GM18909 (cell line): ENCODE results near the gene PDE6C.

Source experiments
- ATAC-seq: cut with Tn5 transposase; IDR thresholded peaks from one replicate; pipeline ENCODE4 v1.9.1; 2021; ENCODE audit warnings: mild to moderate bottlenecking; ENCODE audit not compliant: unreplicated experiment, poor library complexity

The PDE6C gene

DNA sequence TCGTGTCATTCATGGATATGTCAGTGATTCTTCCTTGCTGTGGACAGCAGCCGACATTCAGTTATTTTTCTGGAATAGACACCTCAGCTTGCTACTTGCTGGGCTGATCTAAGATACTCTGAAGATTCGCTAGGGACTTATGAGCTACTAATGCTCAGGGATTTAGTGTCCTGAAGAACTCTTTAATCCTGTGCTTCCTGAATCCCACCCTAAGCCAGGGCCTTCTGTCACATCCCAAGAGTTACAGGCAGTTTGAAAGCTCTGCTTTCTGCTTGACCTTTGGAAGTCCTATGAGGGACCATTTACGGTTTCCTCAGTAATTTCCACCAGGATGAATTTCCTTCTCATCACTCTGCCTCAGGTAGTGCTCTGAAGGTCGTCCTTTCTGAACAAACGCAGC lies at the start of gene PDE6C:
Gene PDE6C, plus strand, starts transcription at position 227 of the 400 bp plus-strand sequence. CDS start 189 bp downstream, outside the sequence.
- no peak for ATAC-seq

DNA sequence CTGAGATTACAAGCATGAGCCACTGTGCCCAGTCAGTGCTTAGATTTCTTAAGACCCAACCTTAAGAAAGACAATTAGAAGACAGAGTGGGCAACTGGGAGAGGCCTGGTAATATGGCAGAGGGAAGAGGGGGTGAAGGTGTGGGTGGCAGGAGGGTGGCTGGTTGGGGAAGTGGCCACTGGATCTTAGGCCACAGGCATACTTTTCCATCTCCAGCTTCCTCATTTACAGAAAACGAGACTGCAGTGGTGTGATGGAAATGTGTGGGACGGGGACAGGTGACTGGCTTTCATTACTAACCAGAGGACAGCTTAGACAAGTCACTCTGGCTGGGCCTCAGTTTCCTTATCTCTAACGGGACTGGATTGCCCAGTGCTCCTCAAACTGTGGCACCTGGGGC lies 46.9 kb upstream of the PDE6C start:
- no peak for ATAC-seq

DNA sequence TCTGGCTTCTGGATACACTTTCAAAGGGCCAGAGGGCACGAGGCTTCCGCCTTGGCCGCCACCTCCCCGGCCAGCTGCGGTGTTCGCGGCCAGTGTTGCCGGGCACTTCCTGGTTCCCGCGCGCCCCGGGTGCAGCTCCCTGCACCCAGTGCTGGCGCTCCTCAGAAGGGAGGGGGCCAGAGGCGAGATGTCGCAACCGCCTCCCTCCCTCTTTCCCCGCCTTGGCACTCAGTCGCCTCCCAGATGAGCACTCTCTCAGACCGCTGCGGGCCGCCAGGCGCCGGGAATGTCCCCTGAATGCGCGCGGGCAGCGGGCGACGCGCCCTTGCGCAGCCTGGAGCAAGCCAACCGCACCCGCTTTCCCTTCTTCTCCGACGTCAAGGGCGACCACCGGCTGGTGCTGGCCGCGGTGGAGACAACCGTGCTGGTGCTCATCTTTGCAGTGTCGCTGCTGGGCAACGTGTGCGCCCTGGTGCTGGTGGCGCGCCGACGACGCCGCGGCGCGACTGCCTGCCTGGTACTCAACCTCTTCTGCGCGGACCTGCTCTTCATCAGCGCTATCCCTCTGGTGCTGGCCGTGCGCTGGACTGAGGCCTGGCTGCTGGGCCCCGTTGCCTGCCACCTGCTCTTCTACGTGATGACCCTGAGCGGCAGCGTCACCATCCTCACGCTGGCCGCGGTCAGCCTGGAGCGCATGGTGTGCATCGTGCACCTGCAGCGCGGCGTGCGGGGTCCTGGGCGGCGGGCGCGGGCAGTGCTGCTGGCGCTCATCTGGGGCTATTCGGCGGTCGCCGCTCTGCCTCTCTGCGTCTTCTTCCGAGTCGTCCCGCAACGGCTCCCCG lies 45.7 kb upstream of the PDE6C start, which contains the start of gene FFAR4:
Gene FFAR4, plus strand, starts transcription at position 231 of the 842 bp plus-strand sequence. Its CDS starts 56 bp downstream, at position 287.
- no peak for ATAC-seq

DNA sequence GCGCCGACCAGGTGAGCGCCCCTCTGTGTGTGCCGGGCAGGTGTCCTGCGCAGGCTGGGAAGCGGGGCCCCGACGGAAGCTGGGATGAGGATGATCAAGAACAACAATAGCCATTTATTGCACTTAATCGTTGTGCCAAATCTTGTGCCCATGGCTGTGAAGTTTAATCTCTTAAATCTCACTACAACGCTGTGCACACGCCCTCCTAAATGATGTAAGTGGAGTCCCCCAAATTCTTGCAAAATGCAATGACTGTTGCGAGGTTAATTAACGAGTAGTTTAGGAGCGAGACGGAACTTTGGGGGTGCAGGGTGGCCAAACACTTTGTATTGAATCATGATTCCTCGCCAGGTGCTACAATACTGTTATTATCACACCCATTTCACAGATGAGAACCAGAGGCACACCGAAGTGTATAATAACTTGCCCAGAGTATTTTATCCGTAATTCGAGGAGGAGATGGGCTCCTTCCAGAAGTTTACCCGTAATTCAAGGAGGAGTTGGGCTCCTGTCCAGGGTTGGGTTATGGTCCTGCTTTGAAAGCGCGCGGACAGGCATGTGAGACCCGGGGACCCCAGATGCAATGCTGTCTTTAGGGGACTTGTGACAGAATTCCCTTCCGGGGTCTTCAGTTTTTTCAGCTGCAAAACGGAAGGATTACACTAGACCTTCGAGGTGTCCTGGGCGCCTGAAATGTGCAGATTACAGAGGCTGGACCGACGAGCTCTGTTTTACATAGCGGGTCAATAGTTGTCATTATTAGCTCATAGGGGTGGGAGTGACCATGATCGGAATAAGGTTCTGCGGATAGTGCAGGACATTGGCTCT lies 44.8 kb upstream of the PDE6C start:
- no peak for ATAC-seq

DNA sequence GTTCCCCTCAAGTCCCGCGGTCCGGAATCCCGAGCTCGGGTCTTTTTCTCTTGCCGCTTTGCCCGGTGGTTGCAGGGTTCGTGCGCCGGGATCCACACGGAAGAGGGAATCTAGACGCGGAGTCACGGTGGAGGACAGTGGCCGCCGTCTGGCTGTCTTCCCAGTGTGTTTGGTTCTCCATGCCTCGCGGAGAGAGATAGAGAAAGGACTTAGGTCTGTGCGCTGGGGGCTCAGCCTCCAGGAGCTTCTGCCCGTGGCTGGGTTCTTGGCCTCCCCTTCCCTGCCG lies 44.3 kb upstream of the PDE6C start:
- no peak for ATAC-seq

DNA sequence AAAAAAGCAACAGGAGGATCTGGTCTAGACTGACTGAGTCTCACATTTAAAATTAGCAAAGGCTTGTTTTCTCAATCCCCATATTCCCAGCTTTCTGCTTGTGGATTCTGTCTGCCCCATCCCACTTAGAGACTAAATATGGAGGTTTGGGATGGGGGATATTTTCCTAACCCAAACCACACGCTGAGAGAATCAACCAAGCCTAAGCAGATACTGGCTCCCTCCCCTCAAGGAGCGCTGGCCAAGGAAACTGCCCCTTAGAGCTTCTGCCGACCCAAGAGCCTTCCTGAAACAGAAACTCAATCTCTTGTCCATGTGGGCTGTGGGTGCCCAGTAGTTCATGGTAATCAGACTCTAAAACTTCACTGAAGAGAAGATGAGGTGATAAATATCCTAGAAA lies 42.0 kb upstream of the PDE6C start:
- ATAC-seq: no peak

DNA sequence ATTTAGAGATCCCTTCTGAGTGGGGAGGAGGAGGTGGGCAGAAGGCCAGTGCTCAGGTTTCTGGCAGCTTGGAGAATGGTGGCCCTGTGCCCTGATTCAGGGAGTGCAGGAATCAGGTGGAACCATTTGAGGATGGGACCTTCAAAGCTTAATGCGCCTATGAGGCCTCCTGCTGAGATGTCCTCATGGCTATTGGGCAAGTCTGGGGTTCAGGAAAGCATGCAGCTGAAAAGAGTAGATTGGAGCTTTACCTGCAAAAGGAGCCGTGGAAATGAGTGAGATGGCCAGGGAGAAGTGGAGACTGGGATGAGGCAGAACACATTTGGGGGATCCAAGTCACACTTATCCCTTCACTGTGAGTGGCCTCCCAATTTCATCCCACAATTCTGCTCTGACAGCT lies 39.7 kb upstream of the PDE6C start:
- ATAC-seq: no peak

DNA sequence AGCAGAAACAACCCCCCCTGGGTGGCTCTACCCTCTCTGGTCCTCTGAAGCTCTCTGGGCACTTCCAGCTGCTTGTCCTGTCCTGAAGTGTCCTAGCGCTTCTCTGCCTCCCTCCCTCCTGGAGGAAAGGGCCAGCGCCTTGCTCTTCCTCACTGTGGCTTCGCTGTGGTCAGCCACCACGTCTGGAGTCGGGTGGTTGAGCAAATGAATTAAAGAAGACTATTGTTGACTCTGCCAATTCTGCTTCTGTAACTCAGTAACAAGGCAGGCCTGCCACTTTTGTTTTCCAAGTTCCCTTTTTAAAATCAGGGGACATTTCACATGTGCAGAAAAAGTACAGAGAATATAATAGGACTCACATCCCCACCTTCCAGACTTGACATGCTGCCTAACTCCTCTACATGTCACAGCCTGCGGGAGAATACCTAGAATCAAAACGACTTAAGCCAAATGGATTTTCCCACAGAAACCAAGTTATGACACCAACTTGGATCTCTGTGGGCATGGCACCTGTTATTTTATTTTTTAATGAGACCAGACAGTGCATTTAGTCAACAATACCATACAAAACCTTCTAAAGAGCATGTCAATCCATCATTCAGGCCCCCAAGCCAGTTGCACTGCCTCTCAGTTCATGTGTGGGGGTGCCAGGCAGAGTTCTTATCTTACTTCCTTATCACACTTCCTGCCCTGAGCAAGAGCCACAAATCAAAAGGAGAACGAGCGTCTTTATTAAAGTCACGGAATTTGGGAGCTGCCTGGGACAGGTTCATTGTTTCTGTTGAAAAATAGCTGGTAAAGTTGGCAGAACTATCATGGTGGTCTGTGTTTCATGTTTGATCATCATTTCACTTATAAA lies 39.1 kb upstream of the PDE6C start:
- ATAC-seq: no peak

DNA sequence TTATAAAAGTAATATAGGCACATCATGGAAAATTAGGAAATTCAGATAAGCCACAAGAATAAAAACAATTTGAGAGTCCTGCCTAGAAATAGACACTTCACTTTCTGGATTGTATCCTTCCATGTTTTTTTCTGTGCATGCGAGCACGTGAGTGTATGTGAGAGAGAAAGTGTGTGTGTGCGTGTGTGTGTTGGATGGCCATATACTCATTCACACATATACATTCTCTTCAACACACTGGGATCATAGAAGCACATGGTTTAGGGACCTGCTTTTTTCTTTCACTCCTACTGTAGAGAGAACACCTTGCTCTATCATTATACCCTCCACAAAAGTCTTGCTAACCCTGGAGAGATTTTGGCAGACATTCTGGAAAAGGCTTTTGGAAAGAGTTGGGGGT lies 38.4 kb upstream of the PDE6C start:
- ATAC-seq: no peak

DNA sequence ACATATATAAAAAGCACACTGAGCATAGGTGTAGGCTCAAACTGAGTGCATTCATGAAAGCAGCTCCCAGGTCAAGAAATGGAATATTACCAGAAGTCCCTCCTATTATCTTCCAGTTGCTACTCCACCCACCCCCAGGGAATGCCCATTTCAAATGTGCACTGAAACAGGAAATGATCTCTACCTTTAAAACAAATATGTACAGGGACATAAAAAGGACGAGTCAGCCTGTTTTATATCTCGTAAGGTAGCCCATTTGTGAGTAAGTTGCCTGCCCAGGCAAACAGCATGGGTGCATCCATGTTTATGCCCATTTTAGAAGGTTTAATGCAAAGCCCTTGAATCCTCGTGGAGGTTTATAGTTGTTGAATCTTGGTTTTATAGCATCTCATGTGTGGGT lies 35.4 kb upstream of the PDE6C start:
- ATAC-seq: no peak

DNA sequence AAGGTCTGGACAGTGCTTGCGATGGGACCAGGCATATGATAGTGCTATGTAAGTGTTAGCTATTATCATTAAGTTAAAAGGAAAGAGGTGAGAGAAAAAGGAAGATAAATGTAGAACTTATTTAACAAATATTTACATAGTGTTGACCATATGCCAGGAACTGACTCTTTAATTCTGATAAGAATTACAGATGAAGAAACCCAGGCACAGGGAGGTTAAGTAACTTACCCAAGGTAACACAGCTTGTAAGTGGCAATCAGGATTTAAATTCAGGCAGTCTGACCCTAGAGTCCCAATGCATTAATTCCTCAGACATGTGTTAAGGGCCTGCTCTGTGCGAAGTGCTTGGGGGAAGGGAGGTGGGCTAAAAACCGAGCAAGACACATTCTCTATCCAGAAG lies 34.8 kb upstream of the PDE6C start:
- ATAC-seq: no peak

DNA sequence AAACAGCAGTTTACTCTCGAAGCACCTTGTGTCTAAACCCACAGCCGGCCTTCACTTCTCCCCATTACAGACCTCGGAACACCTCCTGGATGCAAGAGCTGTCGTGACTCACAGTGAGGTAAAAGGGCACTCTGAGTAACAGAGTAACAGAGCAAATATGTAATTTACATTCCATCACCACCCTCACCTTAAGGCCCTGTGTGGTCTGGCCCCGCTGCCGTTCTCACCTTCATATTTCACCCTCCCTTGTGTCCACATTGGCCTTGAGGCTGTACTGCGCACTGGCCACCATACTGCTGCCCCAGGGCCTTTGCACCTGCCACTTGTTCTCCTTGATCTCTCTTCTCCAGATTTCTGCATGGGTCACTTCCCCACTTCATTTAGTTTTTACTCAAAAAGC lies 33.2 kb upstream of the PDE6C start:
- no peak for ATAC-seq

DNA sequence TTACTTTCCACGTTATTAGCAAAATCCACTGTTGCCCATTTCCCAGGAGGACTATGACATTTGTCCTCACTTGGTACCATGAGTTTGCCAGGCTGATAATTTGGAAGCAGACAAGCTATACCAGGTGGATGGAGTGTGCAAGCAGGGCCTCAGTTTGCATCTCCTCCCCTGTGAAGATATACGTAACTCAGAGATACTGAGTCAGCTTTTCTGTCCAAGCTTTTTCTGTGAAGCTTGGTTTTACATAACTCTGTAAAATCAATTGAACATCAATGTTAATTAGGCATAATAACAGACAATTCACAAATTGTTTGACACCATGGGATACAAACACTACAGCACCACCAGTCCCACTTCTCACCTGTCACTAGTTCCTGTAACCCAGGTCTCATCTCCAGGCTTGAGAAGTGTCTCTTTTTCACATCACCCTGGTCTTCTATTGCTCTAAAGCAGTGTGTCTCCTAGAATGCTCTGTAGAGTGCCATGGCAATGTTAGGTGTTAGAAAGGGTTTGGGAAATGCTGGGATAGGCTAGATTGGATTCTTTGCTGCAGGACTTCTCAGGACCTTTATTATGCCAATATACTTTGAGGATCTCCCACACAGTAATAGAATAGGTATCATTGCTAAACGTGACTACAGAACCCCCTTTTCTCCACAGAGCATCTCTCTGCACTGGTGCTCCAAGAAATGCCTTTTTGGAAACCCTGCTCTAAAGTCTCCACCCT lies 32.2 kb upstream of the PDE6C start:
- ATAC-seq: no peak

DNA sequence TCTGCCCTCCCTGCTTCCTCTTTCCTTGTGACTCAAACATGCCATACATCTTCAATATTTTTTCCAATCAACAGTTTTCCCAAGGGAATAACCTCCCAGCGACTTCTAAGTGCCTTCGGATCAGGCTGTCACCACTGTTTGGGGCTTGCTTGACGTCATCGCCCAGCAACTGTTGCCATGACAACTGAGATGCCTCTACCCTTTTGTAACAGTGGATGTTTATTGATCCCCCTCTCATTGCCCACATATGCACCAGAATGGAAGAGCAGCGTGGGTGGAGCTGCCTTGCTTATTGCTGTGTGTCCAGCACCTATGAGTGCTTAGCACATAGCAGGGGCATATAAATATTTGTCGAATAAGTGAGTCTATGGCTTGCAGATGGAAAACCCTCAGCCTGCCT lies 31.5 kb upstream of the PDE6C start:
- no peak for ATAC-seq

DNA sequence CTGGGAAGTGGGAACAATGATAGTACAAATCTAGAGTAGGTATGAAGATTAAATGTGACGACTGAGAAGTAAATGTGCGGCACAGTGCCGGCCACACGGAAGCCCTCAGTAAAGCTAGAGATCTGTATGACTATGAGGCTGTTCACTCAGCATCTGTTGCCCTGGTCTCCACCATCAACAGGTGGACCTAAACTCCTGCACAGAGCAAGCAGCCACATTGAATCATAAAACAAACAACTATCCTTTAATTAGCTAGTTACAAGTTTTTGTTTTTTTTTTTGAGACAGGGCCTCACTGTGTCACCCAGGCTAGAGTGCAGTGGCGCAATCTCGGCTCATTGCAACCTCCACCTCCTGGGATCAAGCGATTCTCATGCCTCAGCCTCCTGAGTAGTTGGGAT lies 27.9 kb upstream of the PDE6C start:
- ATAC-seq: no peak

DNA sequence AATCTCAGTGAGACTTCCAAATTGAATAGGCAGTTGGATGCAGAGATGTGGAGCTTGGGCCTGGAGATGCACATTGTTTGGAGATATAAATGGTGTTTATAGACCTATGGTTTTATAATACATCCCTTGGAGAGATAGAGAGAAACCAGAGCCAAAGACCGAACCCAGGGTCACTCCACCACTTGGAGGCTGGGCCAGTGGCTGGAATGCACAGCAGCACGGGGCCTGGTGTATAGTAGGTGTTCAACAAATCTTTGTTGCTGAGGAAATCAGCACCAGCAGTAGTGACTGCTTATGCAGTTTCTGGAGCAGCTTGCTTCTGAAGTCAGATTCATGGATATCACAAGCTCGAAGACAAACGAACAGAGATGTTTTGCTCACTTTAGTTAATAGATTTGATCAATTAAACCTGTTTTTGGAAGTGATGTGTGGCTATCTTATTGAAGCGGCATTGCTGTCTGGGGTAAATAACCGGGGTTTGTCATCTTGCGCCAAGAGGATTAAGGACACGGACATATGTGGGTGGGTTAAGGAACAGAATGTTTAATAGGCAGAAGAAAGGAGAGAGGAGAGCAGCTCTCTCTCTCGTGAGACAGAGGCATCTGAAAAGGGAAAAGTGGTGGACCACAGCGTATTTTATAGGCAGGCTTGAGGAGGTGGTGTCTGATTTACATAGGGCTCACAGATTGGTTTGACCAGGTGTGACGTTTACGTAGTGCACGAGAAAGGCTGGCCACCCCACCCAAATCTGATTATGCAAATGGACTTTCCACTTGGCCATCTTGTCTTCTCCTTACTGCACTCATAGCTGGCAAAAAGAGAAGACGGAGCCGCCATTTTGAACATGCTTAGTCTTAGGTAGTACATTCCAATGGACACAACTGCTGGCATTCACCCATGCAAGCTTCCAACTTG lies 22.4 kb upstream of the PDE6C start:
- no peak for ATAC-seq

DNA sequence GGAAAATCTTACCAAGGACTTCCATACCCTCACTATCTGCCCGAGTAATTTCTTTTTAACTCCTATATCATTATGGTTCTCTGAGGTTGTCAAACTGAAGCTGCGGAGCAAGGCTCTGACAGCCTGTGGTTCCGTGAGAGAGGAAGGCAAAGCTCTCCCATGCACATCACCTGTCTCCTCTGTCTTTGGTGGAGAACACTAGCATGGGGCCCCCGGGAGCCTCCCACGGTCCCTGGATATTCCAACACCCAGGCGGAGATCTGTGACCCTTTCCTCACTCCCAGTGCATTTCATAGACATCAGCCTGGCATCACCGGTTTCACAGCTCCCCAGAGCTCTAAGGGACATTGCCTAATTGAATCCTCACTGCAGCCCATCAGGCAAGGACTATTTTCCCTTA lies 21.7 kb upstream of the PDE6C start:
- ATAC-seq: no peak

DNA sequence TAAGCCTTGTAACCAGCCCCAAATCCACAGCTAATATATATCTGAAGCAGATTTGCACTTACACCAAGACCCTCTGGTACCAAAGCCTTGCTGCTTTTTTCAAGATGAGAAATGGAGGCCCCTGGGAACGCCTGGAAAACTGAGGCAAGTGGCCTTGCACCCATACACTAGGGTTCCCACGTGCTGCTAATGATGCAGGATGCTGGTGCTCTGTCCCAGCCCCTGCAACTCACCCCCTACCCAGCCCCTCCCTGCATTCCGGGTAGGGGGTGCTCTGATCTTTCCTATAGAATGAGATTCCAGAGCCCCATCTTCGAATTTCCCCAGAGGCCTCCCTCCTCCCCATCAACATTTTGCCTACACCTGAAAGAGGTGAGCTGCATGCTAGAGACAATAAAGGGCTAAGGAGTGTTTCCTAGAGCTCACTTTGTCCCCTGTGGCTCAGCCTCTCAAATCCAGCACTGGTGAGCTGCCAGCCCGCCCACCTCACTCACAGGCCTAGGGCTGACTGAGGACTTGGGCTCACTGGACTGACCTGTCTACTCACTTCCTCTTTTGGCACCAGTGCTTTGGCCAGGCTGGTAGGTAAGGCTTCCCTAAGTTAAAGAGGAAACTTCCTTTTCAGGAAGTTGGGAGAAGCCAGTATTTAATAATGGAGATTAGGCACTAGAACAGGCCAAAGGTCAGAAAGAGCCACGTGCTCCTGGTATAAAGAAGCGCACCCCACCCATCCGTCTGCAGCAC lies 21.1 kb upstream of the PDE6C start:
- ATAC-seq: no peak
